MG63 (cell line): Measurements from ENCODE around the gene MEGF6. TPM values are rescaled to one million over a fixed set of nuclear protein-coding genes. Genes with fewer than 3 reads are reported as not detected.

Experiments used
- DNase-seq: peaks from one replicate; pipeline ENCODE4 v3.0.0-alpha.2; 2020
- H3K27me3 ChIP-seq: fragments of 250-450 bp; sonication (Bioruptor Pico); 2 replicates; pipeline ENCODE4 v1.5.1; 2020; ENCODE audit warnings: mild to moderate bottlenecking, moderate library complexity
- H3K36me3 ChIP-seq: fragments of 250-450 bp; sonication (Bioruptor Pico); 2 replicates; pipeline ENCODE4 v1.5.1; 2020; ENCODE audit warnings: mild to moderate bottlenecking, moderate library complexity
- H3K4me3 ChIP-seq: fragments of 250-450 bp; sonication (Bioruptor Pico); 2 replicates; pipeline ENCODE4 v1.5.1; 2020; ENCODE audit warnings: mild to moderate bottlenecking, moderate library complexity
- H3K9me3 ChIP-seq: fragments of 250-450 bp; sonication (Bioruptor Pico); 2 replicates; pipeline ENCODE4 v1.5.1; 2020; ENCODE audit warnings: mild to moderate bottlenecking, moderate library complexity
- total RNA-seq: library from RNA; depleted of rRNA; stranded (reverse); fragments of >200 nt; shearing (Covaris generic); gene quantifications from 2 replicates; pipeline ENCODE4 v1.2.3, GENCODE V29; 2014; ENCODE audit warnings: low replicate concordance

MEGF6 gene
- total RNA-seq, 1 experiment from 2014 or later: 198 TPM

DNA sequence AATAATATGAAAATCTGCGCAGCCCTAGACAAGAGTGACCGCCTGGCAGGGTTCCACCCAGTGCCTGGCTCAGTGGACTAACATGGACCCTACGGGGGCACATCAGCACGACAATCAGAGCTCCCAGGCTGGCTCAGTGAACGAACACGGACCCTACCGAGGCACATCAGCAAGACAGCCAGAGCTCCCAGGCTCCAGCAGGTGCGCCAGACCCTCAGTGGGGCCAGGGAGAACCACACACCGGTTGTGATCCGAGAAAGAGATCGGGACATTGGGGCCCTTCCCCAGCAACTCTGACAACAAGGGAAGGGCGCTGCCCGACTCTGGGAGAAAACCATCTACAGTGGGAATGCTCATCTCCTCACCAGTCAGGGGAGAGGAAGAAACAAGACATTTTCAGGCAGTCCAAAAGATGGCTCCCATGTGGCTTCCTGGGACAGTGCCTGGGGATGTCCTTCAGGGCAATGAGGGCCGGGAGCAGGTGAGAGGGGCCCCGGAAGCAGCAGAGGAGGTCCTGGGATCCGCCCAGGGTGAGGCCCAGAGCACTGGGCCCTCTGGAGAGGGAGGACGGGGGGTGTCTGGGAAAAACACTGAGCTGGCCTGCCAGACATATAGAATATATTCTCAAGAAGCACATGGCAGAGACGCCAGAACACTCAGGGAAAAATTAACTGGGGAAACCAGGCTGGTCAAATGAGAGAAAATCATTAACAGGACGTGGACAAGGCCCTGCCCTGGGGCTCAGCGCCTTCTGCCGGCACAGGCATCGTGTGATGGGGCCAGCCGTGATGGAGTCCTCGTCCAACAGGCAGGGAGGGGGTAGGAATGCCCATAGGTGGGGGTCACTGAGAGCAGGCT is 152.0 kb downstream of the MEGF6 start:
- no peaks in the 10 kb centered on the region for H3K36me3 ChIP-seq
- no peaks in the 10 kb centered on the region for H3K27me3 ChIP-seq
- no peaks in the 10 kb centered on the region for H3K9me3 ChIP-seq
- no peak for DNase-seq
- no peak overlapping the region for H3K4me3 ChIP-seq

GRCh38 chr1:3457910-3458883 is 153.1 kb downstream of the MEGF6 start:
- no peak overlapping the region for H3K4me3 ChIP-seq
- H3K36me3 ChIP-seq: no peaks in the 10 kb centered on the region
- no peaks in the 10 kb centered on the region for H3K27me3 ChIP-seq
- DNase-seq: no peak
- H3K9me3 ChIP-seq: no peaks in the 10 kb centered on the region

GRCh38 chr1:3456964-3457909 is 154.1 kb downstream of the MEGF6 start:
- no peaks in the 10 kb centered on the region for H3K9me3 ChIP-seq

GRCh38 chr1:3456449-3456963 is 154.8 kb downstream of the MEGF6 start:
- no peaks in the 10 kb centered on the region for H3K36me3 ChIP-seq
- no peak for DNase-seq
- no peak overlapping the region for H3K4me3 ChIP-seq

More at GRCh38 chr1:3456964-3457909, 154.1 kb downstream of the MEGF6 start:
- H3K4me3 ChIP-seq: no peak overlapping the region
- no peak for DNase-seq
- H3K36me3 ChIP-seq: no peaks in the 10 kb centered on the region
- H3K27me3 ChIP-seq: no peaks in the 10 kb centered on the region

GRCh38 chr1:3455670-3456448 is 155.4 kb downstream of the MEGF6 start:
- no peaks in the 10 kb centered on the region for H3K9me3 ChIP-seq
- no peak for DNase-seq
- H3K36me3 ChIP-seq: no peaks in the 10 kb centered on the region

More at GRCh38 chr1:3456449-3456963, 154.8 kb downstream of the MEGF6 start:
- Histone ChIP-seq H3K27me3 (no peaks in the 10 kb centered on the region), H3K9me3 (no peaks in the 10 kb centered on the region)

DNA sequence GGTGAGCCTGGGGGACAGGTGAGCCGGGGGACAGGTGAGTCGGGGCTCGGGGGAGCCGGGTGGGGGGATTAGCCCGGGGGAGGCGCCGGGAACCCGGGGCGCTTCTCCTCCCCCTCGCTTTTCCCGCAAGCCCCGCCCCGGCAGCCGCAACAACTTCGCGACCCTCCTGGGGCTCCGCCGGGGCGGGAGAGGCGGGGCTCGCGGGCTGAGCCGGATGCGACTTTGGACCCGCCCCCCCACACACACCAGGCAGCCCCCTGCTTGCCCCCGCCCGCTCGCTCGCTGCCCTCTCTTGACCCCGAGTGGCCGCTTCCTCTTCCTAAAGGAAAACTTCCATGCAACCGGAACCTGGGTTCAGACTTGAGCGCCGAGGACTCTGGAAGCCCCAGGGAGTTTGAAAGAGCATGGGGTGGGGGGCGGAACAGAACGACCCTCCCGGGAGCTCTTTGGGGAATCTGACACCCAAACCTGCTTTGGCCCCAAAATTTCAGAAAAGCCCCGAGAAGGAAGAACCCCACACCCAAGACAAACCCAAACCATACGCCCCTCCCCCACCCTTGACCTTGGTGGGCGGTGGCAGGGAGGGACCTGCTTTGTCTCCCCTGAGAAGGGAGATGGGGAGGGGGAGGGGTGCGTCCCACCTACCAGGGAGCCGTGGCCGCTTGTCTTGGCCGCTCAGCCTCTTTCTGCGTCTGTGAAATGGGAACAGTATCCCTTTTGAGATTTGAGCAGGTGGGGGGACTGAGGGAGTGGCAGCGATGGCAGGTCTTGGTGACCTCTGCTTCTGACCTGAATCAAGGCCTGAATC is 156.3 kb downstream of the MEGF6 start:
- no peak for DNase-seq
- no peaks in the 10 kb centered on the region for H3K9me3 ChIP-seq
- H3K27me3 ChIP-seq: no peaks in the 10 kb centered on the region; the same call in 1 of the 2 replicates
- no peaks in the 10 kb centered on the region for H3K36me3 ChIP-seq
- peak overlapping the region; percentile 33 for H3K4me3 ChIP-seq

More at GRCh38 chr1:3455670-3456448, 155.4 kb downstream of the MEGF6 start:
- Histone ChIP-seq H3K4me3 (no peak overlapping the region), H3K27me3 (no peaks in the 10 kb centered on the region; the same call in 1 of the 2 replicates)

GRCh38 chr1:3453891-3454810 is 157.2 kb downstream of the MEGF6 start, which contains the start of gene ARHGEF16:
TSS of gene ARHGEF16 (plus strand) at chr1:3454665. CDS start at chr1:3463085, 8,420 bp downstream.
- peak; percentile 62 for DNase-seq
- H3K9me3 ChIP-seq: no peaks in the 10 kb centered on the region
- peak within 1 kb of the TSS; percentile 33 for H3K4me3 ChIP-seq
- H3K36me3 ChIP-seq: no peaks in the 10 kb centered on the region
- no peaks in the 10 kb centered on the region; the same call in 1 of the 2 replicates for H3K27me3 ChIP-seq

DNA sequence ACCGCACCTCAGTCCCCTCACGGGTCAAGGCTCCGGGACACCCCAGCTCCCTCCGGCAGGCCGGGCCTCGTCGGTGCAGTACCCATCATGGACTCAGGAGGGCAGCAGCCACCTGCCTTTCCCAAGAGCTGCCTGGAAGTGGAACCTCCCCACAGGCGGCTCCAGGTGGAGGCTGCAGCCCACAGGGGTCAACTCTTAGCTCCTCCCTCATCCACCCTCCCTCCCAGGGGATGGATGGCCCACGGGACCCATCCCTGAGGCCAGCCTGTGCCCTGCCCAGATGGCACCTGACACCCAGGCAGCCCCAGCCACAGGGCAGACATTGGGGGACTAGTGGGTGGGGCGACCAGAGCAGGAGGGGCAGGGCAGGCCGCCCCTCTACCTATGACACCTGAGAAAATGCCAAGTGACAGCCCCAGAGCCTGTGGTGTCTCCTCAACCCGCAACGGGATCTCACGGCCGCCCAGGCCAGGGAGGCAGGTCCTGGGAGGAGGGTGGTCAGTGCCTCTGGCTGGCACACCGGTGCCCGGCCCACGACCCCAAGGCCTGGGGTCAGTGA is 158.0 kb downstream of the MEGF6 start:
- no peak overlapping the region for H3K4me3 ChIP-seq
- no peaks in the 10 kb centered on the region for H3K9me3 ChIP-seq
- no peaks in the 10 kb centered on the region; the same call in 1 of the 2 replicates for H3K27me3 ChIP-seq
- DNase-seq: peak; percentile 64
- H3K36me3 ChIP-seq: no peaks in the 10 kb centered on the region

- no peak for DNase-seq
- H3K27me3 ChIP-seq: no peaks in the 10 kb centered on the region; the same call in 1 of the 2 replicates
- H3K9me3 ChIP-seq: peaks cover 3% of the 10 kb centered on the region
- no peaks in the 10 kb centered on the region for H3K36me3 ChIP-seq
- no peak overlapping the region for H3K4me3 ChIP-seq
Observed at GRCh38 chr1:3452866-3453175, 158.5 kb downstream of the MEGF6 start.

- no peaks in the 10 kb centered on the region; the same call in 1 of the 2 replicates for H3K27me3 ChIP-seq
- H3K36me3 ChIP-seq: no peaks in the 10 kb centered on the region
- DNase-seq: no peak
- H3K9me3 ChIP-seq: peaks cover 5% of the 10 kb centered on the region
- no peak overlapping the region for H3K4me3 ChIP-seq
Observed at GRCh38 chr1:3451994-3452865, 159.1 kb downstream of the MEGF6 start.

DNA sequence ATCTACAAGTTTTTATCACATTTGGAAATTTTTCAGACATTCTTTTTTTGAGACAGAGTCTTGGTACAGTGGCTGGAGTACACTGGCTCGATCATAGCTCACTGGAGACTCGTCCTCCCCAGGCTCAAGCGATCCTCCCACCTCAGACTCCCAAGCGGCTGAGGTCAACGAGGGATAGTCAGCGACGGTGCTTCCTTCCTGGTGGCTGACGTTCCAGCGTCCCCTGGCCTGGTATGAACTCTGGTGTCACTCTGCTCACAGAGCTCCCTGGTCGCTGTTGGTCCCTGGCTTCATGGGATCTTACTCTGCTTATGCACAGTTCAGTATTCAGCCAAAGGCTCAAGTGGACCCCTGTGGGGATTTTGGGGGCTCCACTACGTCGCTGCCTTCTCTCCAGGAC is 160.3 kb downstream of the MEGF6 start:
- Histone ChIP-seq H3K36me3 (no peaks in the 10 kb centered on the region), H3K9me3 (peaks cover 11% of the 10 kb centered on the region), H3K4me3 (no peak overlapping the region), H3K27me3 (no peaks in the 10 kb centered on the region; the same call in 1 of the 2 replicates)
- no peak for DNase-seq

- Histone ChIP-seq H3K36me3 (no peaks in the 10 kb centered on the region), H3K4me3 (no peak overlapping the region), H3K9me3 (peaks cover 11% of the 10 kb centered on the region), H3K27me3 (no peaks in the 10 kb centered on the region; the same call in 1 of the 2 replicates)
- no peak for DNase-seq
Observed at GRCh38 chr1:3450202-3450863, 161.0 kb downstream of the MEGF6 start.
